GM19468 (cell line): ENCODE measurements around the gene LNX1.

Experiments
- ATAC-seq: cut with Tn5 transposase; IDR thresholded peaks from one replicate; pipeline ENCODE4 v1.9.1; 2021; ENCODE audit warnings: mild to moderate bottlenecking, moderate library complexity, moderate number of reproducible peaks; ENCODE audit not compliant: unreplicated experiment; ENCODE audit errors: extremely low read depth

LNX1 gene

GRCh38 chr4:53541577-53542206 is 49.6 kb downstream of the LNX1 start:
- ATAC-seq = no peak

DNA sequence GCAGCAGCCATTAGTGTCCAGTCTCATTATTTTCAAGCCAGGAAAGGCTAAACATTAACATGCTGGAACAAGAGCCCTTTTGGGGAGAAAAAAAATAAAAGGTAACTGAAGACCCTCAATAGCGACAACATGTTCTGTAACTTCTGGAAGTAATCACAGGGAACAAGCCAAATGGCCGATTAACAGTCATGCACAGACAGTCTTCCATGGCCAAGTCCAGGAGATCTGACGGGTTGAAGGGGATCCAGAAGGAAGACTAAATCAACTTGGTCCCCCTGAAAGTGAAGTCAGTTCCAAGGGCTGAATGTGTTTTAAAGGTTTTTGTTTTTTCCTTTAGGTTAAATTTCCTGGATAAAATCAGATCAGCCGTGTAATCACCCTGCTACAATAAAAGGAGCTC is 52.5 kb downstream of the LNX1 start:
- ATAC-seq = no peak

GRCh38 chr4:53537606-53538005 is 53.7 kb downstream of the LNX1 start:
- ATAC-seq = no peak

DNA sequence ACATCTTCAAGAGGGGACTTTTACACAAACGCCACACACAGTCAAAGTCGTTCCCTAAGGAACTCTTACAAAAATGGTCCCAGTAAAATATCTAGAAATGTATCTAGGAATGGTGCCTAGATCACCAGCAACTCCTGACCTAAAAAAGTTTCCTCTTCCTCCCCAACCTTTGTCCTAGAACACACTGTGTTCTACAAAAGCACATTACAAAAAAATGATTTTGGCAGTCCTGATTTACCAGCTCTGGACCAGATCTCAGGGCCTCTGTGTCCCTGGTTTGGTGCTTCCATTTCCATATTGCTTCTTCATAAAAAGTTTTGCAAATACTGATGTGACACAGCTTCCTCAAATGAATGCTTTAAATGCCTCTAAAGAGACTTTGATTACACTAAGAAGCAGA is 55.0 kb downstream of the LNX1 start:
- ATAC-seq = no peak

DNA sequence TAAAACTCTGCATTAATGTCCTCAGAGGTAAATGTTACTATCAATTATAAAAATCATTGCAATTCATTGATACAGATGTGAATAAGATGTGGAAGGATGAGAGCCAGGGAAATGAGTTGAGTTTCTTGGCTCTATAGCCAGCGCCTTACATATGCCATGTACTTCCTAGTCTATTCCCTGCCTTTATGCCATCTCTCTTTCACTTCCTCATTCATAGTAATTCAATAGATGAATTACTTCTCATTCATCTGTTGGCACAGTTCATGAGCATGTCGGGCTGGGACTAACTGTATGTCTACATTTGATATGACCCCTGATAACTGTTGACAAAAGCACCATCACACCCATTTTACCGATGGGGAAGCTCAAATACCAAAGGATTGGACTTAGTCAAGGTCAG is 55.7 kb downstream of the LNX1 start:
- ATAC-seq = no peak

DNA sequence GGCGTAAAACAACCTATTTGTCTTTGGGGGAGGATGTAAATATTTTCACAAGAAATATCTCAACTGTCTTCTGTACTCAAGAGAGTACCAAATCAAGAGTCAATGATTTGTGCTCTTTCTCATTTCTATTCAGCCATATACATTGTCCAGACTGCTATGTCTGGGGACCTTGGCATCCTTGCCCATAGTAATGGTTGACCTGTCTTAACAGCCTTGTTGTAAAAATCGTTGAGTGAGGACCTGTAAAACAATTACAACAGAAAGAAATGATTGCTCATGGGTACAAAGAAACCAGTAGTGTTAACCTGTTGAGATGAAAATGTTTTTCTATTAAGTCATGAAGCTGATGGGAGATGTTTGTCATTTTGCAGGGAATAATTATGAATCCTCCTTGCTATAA is 56.6 kb downstream of the LNX1 start:
- ATAC-seq = no peak

GRCh38 chr4:53532521-53532920 is 58.8 kb downstream of the LNX1 start:
- no peak for ATAC-seq

- no peak for ATAC-seq
Measured at GRCh38 chr4:53531585-53532224, 59.6 kb downstream of the LNX1 start.

- ATAC-seq = no peak
Measured at GRCh38 chr4:53529025-53529424, 62.3 kb downstream of the LNX1 start.

DNA sequence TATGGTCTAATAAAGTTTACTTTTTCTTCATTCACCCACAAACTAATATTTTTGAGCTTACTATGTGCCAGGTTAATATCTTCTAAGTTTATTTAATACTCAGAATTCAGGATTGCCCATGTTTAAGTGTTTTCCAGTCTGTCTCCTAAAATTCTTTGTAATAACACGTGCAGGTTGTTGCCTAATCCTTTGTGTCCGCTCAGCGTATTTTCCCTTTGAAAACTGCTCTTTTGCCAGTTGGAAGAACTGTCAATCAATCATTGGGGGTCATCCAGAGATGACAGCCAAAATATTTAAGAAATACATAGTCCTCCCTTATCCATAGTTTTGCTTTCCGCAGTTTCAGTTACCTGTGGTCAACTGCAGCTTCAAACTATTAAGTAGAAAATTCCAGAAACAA is 63.4 kb downstream of the LNX1 start:
- no peak for ATAC-seq

DNA sequence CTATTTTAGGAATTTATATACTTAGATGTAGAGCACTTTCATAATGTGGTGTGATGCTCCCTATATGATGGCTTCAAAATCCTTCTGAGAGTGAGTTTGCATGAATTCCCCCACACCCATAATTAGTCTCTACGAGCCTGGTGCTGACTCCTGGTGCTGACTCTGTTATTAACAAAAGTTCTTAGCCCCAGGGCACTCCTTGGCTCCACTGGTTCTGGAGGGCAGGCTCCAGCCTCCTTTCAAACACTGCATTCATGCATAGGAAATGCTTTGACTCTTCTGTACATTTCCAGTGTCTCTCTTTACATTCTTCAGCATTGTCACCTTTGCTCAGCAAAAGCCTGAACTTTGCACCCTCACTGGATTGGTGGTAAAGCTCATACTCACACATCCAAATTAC is 64.0 kb downstream of the LNX1 start:
- ATAC-seq = no peak

- no peak for ATAC-seq
Measured at GRCh38 chr4:53522334-53522733, 69.0 kb downstream of the LNX1 start.

DNA sequence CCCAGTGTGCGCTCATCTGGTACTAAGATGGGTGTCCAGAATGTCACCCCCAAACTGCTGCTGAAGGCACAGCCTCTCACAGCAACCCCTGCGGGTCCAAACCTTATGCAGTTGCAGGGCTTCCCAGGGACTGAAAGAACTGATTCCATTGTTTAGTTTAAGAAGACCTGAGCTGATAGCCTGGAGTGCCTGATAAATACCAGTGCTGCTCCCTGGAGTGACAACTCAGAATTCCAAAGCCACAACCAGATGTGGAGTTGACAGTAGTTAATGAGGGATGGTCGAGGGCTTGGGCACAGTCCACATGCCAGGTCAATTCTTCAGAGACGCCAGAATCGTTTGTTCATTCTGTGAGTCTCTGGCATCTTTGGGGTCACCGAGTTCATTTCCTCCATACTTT is 71.2 kb downstream of the LNX1 start:
- ATAC-seq = no peak

DNA sequence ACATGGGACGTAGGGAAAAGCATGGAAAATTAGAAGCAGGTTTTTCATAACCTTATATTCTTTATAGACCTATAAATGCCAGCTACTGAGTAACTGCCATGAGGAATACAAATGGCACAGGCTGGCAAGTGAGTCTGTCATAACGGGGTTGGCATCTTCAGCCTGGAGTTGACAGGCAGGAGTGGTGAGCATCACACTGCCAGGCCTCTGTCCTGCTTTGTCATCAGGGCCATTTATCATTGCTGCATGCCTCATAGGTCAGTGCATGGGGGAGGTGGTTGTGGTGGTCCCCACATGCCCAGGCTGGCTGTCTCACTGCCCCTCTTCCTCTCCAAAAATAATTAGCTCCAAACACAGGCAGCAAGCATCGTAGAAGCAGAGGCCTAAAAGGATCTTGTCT is 72.5 kb downstream of the LNX1 start:
- ATAC-seq = no peak

DNA sequence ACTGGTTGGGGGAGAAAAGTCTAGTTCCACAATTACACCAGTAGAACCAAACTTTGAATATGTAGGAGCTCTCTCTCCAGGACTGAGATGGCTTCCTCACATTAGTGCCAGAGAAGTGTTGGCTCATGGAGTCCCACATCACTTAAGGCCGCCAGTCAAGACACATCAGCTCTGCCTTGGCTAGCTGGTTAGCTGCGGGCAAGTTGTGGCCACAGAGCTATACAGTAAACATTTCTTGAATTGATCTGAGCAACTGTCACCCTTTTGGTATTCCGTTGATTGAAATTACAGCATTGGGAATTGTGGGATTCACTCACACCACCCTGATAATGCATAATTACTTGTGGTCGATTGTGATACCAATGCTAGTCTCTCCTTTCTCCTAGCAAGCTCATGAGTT is 76.2 kb downstream of the LNX1 start:
- no peak for ATAC-seq

GRCh38 chr4:53514509-53514908 is 76.8 kb downstream of the LNX1 start:
- ATAC-seq = no peak

- ATAC-seq = no peak
Measured at GRCh38 chr4:53512608-53513007, 78.7 kb downstream of the LNX1 start.

DNA sequence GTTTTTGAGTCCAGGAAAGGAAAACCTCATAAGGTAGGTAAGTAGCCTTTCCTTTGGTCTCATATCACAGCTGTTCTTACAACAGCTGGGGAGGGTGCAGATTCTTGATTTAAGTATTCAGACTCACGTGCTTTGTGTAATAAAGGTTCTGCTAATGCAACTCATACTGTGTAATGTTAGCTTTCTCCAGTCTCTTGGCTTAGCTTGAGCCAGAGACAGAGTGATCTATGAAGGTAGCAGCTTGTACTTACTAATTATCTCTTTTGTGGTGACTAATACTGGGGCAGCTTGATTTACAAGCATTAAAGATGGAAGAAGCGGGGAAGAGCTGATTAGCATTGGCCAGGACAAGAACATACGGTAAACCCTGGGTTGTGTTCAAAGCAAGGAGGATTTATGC is 80.3 kb downstream of the LNX1 start:
- no peak for ATAC-seq

- no peak for ATAC-seq
Measured at GRCh38 chr4:53510321-53510720, 81.0 kb downstream of the LNX1 start.

DNA sequence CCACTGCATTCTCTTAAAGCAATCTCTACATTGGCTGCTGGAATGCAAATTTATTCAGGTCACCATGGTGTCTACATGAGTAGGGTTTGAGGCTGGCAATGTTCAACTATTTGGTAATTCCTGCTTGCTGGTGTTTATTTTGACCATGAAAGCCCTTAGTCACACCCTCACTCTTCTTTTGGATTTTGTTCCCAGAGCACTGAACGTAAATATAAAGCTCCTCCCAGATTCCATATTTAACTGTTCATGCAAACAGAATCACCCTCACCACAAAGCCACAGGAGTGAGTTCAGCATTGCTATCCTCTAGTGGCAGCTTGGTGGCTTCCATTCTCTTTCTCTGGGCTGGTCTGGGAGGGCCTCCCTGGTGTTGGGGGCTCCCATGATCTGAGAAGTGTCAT is 82.8 kb downstream of the LNX1 start:
- no peak for ATAC-seq

- ATAC-seq = no peak
Measured at GRCh38 chr4:53507671-53508286, 83.5 kb downstream of the LNX1 start.

- no peak for ATAC-seq
Measured at GRCh38 chr4:53507058-53507457, 84.2 kb downstream of the LNX1 start.
